GM12892 (cell line): ENCODE measurements around the gene METTL24.

Source experiments
- POLR2A ChIP-seq: IDR thresholded peaks from 2 replicates; pipeline ENCODE4 v1.6.1; 2011; ENCODE audit warnings: low read depth, low read length, control low read depth
- POLR2AphosphoS5 ChIP-seq: IDR thresholded peaks from 2 replicates; pipeline ENCODE4 v1.6.1; 2011; ENCODE audit warnings: low read depth, low read length, control low read depth
- TAF1 ChIP-seq: IDR thresholded peaks from 2 replicates; pipeline ENCODE4 v1.6.1; 2011; ENCODE audit warnings: low read depth, mild to moderate bottlenecking, control low read depth, low read length, borderline replicate concordance

GRCh38 chr6:110366256-110366655 lies 8.1 kb upstream of the METTL24 start:
- TF ChIP-seq POLR2AphosphoS5 (no peak), POLR2A (no peak), TAF1 (no peak)
